Cerebellar nuclear complex (tissue), 1 donor: ENCODE data around the gene FAM162A.

ENCODE experiments used
- DNase-seq, 2 experiments: peaks; one replicate each; lab custom pipeline; 2025; lab: John Stamatoyannopoulos, UW

Gene FAM162A

GRCh38 chr3:122387709-122388108, 3.7 kb downstream of the FAM162A start:
- no peak for DNase-seq

GRCh38 chr3:122389197-122389596, 5.2 kb downstream of the FAM162A start:
- no peak for DNase-seq

GRCh38 chr3:122389892-122390291, 5.9 kb downstream of the FAM162A start:
- DNase-seq = no peak

GRCh38 chr3:122390665-122391064, 6.7 kb downstream of the FAM162A start:
- DNase-seq = no peak

GRCh38 chr3:122391681-122392446, 7.9 kb downstream of the FAM162A start:
- no peak for DNase-seq

- DNase-seq = no peak
These were observed 9.2 kb downstream of the FAM162A start for GRCh38 chr3:122392868-122393844.

- DNase-seq = no peak
These were observed 10.2 kb downstream of the FAM162A start for GRCh38 chr3:122394173-122394572.

- DNase-seq = no peak
These were observed 11.6 kb downstream of the FAM162A start for GRCh38 chr3:122395582-122395981.

- no peak for DNase-seq
These were observed 12.5 kb downstream of the FAM162A start for GRCh38 chr3:122396511-122396910.

- DNase-seq = no peak
These were observed 13.2 kb downstream of the FAM162A start for GRCh38 chr3:122397201-122397600.

GRCh38 chr3:122398920-122399319, 14.9 kb downstream of the FAM162A start:
- no peak for DNase-seq

- no peak for DNase-seq
These were observed 19.5 kb downstream of the FAM162A start for GRCh38 chr3:122403489-122403888.

GRCh38 chr3:122405015-122405414, 21.0 kb downstream of the FAM162A start:
- no peak for DNase-seq

GRCh38 chr3:122406198-122406597, 22.2 kb downstream of the FAM162A start:
- no peak for DNase-seq

- no peak for DNase-seq
These were observed 24.0 kb downstream of the FAM162A start for GRCh38 chr3:122407946-122408345.

- DNase-seq = no peak
These were observed 25.5 kb downstream of the FAM162A start for GRCh38 chr3:122409446-122409845.

- DNase-seq = no peak
These were observed 26.1 kb downstream of the FAM162A start for GRCh38 chr3:122410111-122410510.

- DNase-seq = no peak
These were observed 26.7 kb downstream of the FAM162A start for GRCh38 chr3:122410639-122411038.

GRCh38 chr3:122414391-122414790, 30.4 kb downstream of the FAM162A start:
- no peak for DNase-seq

- no peak for DNase-seq
These were observed 31.2 kb downstream of the FAM162A start for GRCh38 chr3:122415104-122415744.

GRCh38 chr3:122415762-122416654, 32.0 kb downstream of the FAM162A start, which contains the start of gene WDR5B:
WDR5B (minus strand) TSS chr3:122416062; CDS start chr3:122415528, 534 bp downstream.
- DNase-seq = no peak
